SU-DHL-6 (cell line): ENCODE results near the gene GTF2F2.

Source experiments
- H2AFZ ChIP-seq: fragments of 200-600 bp; sonication (generic); 2 replicates; pipeline ENCODE4 v1.6.1; 2014; ENCODE audit warnings: low read depth, mild to moderate bottlenecking, moderate library complexity, mixed read lengths, antibody characterized with exemption, low read length; ENCODE audit not compliant: severe bottlenecking
- H3F3A ChIP-seq: fragments of 200-600 bp; shearing (Covaris generic); 2 replicates; pipeline ENCODE4 v1.6.0; 2016; ENCODE audit warnings: antibody characterized with exemption, mild to moderate bottlenecking; ENCODE audit not compliant: insufficient read depth
- H3K27ac ChIP-seq: fragments of 200-600 bp; sonication (generic); 2 replicates; pipeline ENCODE4 v1.5.1; 2016; ENCODE audit warnings: low read depth, mild to moderate bottlenecking, low read length, moderate library complexity, mixed read lengths
- H3K27me3 ChIP-seq: fragments of 200-600 bp; sonication (generic), shearing (Covaris generic); 2 replicates; pipeline ENCODE4 v1.6.0; 2014; ENCODE audit warnings: mild to moderate bottlenecking, low read length
- H3K36me3 ChIP-seq: fragments of 200-600 bp; sonication (generic); 2 replicates; pipeline ENCODE4 v1.6.1; 2014; ENCODE audit warnings: mild to moderate bottlenecking, low read length, mixed read lengths
- H3K4me2 ChIP-seq: fragments of 300-600, 200-600 bp; shearing (Covaris generic), sonication (generic); 2 replicates; pipeline ENCODE4 v1.6.0; 2014; ENCODE audit warnings: low read length, low read depth, mild to moderate bottlenecking; ENCODE audit not compliant: poor library complexity, severe bottlenecking
- H3K4me3 ChIP-seq: fragments of 200-600 bp; sonication (generic); 2 replicates; pipeline ENCODE4 v1.5.1; 2014; ENCODE audit warnings: antibody characterized with exemption, low read length, mild to moderate bottlenecking, mixed read lengths; ENCODE audit not compliant: insufficient read depth, poor library complexity, severe bottlenecking
- H3K79me2 ChIP-seq: fragments of 200-600 bp; sonication (generic); 2 replicates; pipeline ENCODE4 v1.6.1; 2014; ENCODE audit warnings: mild to moderate bottlenecking, low read length, moderate library complexity; ENCODE audit not compliant: insufficient read depth
- H3K9ac ChIP-seq: fragments of 200-600 bp; sonication (generic); 2 replicates; pipeline ENCODE4 v1.7.0; 2014; ENCODE audit warnings: mild to moderate bottlenecking, low read length
- H3K9me2 ChIP-seq: fragments of 200-600 bp; sonication (generic); replicated peaks from 2 replicates; pipeline ENCODE4 v1.6.1; 2014; ENCODE audit warnings: low read length; ENCODE audit not compliant: insufficient read depth
- H3K9me3 ChIP-seq: fragments of 200-600 bp; sonication (generic); 2 replicates; pipeline ENCODE4 v1.6.1; 2014; ENCODE audit warnings: low read length, mixed read lengths; ENCODE audit not compliant: insufficient read depth
- H4K20me1 ChIP-seq: fragments of 200-600 bp; sonication (generic); 2 replicates; pipeline ENCODE4 v1.6.1; 2014; ENCODE audit warnings: low read depth, mild to moderate bottlenecking, antibody characterized with exemption, low read length, moderate library complexity, mixed read lengths
- CTCF ChIP-seq: fragments of 200-600 bp; sonication (generic); IDR thresholded peaks from one replicate; pipeline ENCODE4 v1.5.1; 2017; ENCODE audit warnings: antibody characterized with exemption, mild to moderate bottlenecking, low read length, moderate library complexity; ENCODE audit not compliant: insufficient read depth, poor library complexity, severe bottlenecking
- EZH2phosphoT487 ChIP-seq: fragments of 200-600 bp; sonication (generic), shearing (Covaris generic); conservative IDR thresholded peaks from 2 replicates; pipeline ENCODE4 v1.6.1; 2018; ENCODE audit warnings: mild to moderate bottlenecking, antibody characterized with exemption, low read length, moderate library complexity, mixed read lengths

Gene GTF2F2

GRCh38 chr13:45191874-45192273 is 71.6 kb downstream of the GTF2F2 start:
- Histone ChIP-seq H3F3A (no peaks in the 10 kb centered on the region), H3K36me3 (no peaks in the 10 kb centered on the region; the same call in 1 of the 2 replicates), H3K79me2 (peaks cover 26% of the 10 kb centered on the region; the same call in 1 of the 2 replicates), H3K9ac (no peak overlapping the region), H3K9me3 (no peaks in the 10 kb centered on the region), H3K27me3 (no peaks in the 10 kb centered on the region), H2AFZ (no peak overlapping the region), H3K9me2 (no peaks in the 10 kb centered on the region), H4K20me1 (no peaks in the 10 kb centered on the region), H3K4me3 (no peak overlapping the region), H3K27ac (no peak overlapping the region), H3K4me2 (no peak overlapping the region)
- no peak for TF ChIP-seq CTCF
- TF ChIP-seq EZH2phosphoT487 = no peak

DNA sequence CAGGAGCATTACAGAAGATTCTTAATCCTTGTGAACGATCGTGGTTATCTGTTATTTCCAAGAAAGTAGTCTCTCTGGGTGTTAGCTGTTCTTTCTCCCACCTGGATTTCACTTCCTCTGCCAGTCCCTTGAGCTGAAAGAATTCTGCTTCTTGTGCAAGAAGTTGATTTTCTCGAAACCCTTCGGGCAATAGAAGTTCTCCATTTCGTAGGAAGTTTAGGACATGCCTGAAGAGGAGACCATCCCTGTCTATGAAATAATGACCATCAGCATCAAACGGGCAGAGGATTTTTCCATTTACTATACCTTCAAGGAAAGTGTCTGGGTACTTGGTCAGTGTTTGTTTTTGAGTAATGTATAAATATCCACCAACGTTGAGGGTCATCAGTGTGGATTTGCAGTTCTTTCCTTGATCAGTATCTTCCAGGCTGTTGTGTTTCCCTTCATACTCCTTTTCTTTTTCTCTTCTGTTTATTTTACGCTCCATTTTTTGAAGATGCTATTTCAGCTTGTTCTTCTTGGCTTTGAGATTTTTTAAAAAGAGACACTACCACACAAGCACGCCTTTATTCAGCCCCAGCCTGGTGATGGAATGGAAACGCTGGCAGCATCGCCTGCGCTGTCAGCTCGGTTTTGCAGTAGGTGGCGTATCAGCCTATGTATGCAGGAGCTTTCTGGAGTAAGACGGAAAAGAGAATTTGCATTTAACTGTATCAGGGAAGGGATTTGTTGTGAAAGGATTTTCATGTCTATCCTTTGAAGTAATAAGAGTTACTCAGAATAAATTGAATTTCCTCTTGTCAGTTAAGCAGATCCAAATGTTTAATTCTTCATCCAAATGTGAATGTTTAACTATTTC is 74.0 kb downstream of the GTF2F2 start:
- H3K27me3 ChIP-seq = no peaks in the 10 kb centered on the region
- no peaks in the 10 kb centered on the region for H3K9me2 ChIP-seq
- H3K9me3 ChIP-seq = no peaks in the 10 kb centered on the region
- no peak overlapping the region for H3K27ac ChIP-seq
- no peak overlapping the region for H2AFZ ChIP-seq
- H3K4me3 ChIP-seq = no peak overlapping the region
- H3K36me3 ChIP-seq = no peaks in the 10 kb centered on the region; the same call in 1 of the 2 replicates
- no peaks in the 10 kb centered on the region for H4K20me1 ChIP-seq
- no peaks in the 10 kb centered on the region for H3F3A ChIP-seq
- H3K9ac ChIP-seq = no peak overlapping the region
- peaks cover 21% of the 10 kb centered on the region; the same call in 1 of the 2 replicates for H3K79me2 ChIP-seq
- no peak for TF ChIP-seq CTCF
- no peak for TF ChIP-seq EZH2phosphoT487
- H3K4me2 ChIP-seq = no peak overlapping the region

GRCh38 chr13:45195421-45195820 is 75.1 kb downstream of the GTF2F2 start:
- Histone ChIP-seq H3K27ac (no peak overlapping the region), H3K9ac (no peak overlapping the region), H3K4me2 (no peak overlapping the region), H3K9me3 (no peaks in the 10 kb centered on the region), H3K27me3 (no peaks in the 10 kb centered on the region), H2AFZ (no peak overlapping the region), H3K79me2 (peaks cover 18% of the 10 kb centered on the region; the same call in 1 of the 2 replicates), H3K4me3 (no peak overlapping the region), H3F3A (no peaks in the 10 kb centered on the region), H3K36me3 (no peaks in the 10 kb centered on the region; the same call in 1 of the 2 replicates), H3K9me2 (no peaks in the 10 kb centered on the region), H4K20me1 (0 out of 2 replicates have a peak, but pooled peaks cover 4% of the 10 kb centered on the region)
- TF ChIP-seq CTCF = no peak
- TF ChIP-seq EZH2phosphoT487 = no peak
